HG03342 (cell line): ENCODE measurements around the gene MMGT1.
"Not testable (repeated sequence)": the region's sequence is repeated elsewhere in the genome, so short reads cannot be mapped to it uniquely, and the experiment has no call there.

ENCODE experiments used
- ATAC-seq: cut with Tn5 transposase; IDR thresholded peaks from one replicate; pipeline ENCODE4 v1.9.1; 2021; ENCODE audit warnings: mild to moderate bottlenecking, moderate library complexity; ENCODE audit not compliant: unreplicated experiment

Gene MMGT1

GRCh38 chrX:135927897-135928296 is 45.9 kb downstream of the MMGT1 start:
- ATAC-seq: no peak

GRCh38 chrX:135923353-135923752 is 50.4 kb downstream of the MMGT1 start:
- no peak for ATAC-seq

GRCh38 chrX:135920516-135920915 is 53.3 kb downstream of the MMGT1 start:
- ATAC-seq: not testable (repeated sequence)

GRCh38 chrX:135914404-135914803 is 59.4 kb downstream of the MMGT1 start:
- no peak for ATAC-seq
